ENCODE data around the gene ZNF362.

The ZNF362 gene

DNA sequence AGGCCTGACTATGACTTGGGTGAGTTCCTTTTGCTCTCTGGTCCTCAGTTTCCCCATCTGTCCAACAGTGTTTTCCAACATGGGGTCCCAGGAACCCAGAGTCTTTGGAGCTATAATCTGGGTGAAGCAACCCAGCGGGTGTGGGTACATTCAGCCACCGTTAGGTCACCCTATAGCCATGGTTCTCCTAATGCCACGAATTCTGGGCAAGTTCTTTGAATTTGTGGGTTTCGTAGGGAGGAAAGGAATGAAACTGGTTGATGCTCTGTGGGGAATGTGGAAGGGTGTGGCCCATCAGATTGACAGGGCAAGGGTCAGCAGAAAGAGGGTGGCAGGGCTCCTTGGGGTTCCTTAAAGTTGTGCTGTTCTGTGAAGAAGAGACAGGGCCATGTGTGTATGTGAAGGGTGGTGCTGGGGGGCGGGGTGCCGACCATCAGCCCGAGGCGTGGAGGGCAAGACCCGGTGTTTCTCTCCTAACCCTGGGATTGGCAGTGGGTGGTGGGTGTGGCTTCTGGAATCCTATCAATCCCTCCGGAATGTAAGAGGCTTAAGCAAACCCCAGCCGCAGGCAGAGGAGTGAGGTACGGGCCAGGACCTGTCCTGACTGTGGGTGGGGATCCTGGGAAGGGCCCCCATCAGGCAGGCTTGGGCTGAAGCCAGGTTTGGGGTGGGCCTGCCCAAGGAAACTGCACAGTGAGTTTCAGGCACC is 35.5 kb upstream of the ZNF362 start:
- TF ChIP-seq, protein P1, sequence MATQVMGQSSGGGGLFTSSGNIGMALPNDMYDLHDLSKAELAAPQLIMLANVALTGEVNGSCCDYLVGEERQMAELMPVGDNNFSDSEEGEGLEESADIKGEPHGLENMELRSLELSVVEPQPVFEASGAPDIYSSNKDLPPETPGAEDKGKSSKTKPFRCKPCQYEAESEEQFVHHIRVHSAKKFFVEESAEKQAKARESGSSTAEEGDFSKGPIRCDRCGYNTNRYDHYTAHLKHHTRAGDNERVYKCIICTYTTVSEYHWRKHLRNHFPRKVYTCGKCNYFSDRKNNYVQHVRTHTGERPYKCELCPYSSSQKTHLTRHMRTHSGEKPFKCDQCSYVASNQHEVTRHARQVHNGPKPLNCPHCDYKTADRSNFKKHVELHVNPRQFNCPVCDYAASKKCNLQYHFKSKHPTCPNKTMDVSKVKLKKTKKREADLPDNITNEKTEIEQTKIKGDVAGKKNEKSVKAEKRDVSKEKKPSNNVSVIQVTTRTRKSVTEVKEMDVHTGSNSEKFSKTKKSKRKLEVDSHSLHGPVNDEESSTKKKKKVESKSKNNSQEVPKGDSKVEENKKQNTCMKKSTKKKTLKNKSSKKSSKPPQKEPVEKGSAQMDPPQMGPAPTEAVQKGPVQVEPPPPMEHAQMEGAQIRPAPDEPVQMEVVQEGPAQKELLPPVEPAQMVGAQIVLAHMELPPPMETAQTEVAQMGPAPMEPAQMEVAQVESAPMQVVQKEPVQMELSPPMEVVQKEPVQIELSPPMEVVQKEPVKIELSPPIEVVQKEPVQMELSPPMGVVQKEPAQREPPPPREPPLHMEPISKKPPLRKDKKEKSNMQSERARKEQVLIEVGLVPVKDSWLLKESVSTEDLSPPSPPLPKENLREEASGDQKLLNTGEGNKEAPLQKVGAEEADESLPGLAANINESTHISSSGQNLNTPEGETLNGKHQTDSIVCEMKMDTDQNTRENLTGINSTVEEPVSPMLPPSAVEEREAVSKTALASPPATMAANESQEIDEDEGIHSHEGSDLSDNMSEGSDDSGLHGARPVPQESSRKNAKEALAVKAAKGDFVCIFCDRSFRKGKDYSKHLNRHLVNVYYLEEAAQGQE (IDR thresholded peaks at IDR 0.05; ENCODE audit: insufficient replicate concordance, low read depth): no peak
- TF ChIP-seq, protein P2, sequence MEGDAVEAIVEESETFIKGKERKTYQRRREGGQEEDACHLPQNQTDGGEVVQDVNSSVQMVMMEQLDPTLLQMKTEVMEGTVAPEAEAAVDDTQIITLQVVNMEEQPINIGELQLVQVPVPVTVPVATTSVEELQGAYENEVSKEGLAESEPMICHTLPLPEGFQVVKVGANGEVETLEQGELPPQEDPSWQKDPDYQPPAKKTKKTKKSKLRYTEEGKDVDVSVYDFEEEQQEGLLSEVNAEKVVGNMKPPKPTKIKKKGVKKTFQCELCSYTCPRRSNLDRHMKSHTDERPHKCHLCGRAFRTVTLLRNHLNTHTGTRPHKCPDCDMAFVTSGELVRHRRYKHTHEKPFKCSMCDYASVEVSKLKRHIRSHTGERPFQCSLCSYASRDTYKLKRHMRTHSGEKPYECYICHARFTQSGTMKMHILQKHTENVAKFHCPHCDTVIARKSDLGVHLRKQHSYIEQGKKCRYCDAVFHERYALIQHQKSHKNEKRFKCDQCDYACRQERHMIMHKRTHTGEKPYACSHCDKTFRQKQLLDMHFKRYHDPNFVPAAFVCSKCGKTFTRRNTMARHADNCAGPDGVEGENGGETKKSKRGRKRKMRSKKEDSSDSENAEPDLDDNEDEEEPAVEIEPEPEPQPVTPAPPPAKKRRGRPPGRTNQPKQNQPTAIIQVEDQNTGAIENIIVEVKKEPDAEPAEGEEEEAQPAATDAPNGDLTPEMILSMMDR (IDR thresholded peaks at IDR 0.05; ENCODE audit: insufficient read depth, low read length): no peak
- TF ChIP-seq POLR2AphosphoS5 (IDR thresholded peaks at IDR 0.05; ENCODE audit: low read depth) (no peak), SPI1 (IDR thresholded peaks at IDR 0.05; ENCODE audit: borderline replicate concordance, low read depth) (no peak), GABPA (IDR thresholded peaks at IDR 0.05; ENCODE audit: low read depth) (no peak)
- Histone ChIP-seq H3K4me3 (replicated peaks; ENCODE audit: insufficient read depth, low read length) (no peak overlapping the region), H3K27ac (replicated peaks) (no peak overlapping the region), H3K27me3 (ENCODE audit: insufficient read depth, poor library complexity, severe bottlenecking) (no peaks in the 10 kb centered on the region)
- no peak for DNase-seq (ENCODE audit: low read depth in 1 of 2, low spot score in 1 of 2)

GRCh38 chr1:33221385-33221758 is 34.9 kb upstream of the ZNF362 start:
- Histone ChIP-seq H3K27ac (replicated peaks) (no peak overlapping the region), H3K27me3 (ENCODE audit: insufficient read depth, poor library complexity, severe bottlenecking) (no peaks in the 10 kb centered on the region), H3K4me3 (replicated peaks; ENCODE audit: insufficient read depth, low read length) (no peak overlapping the region)
- TF ChIP-seq SPI1 (IDR thresholded peaks at IDR 0.05; ENCODE audit: borderline replicate concordance, low read depth): no peak
- DNase-seq (ENCODE audit: low read depth in 1 of 2, low spot score in 1 of 2): no peak

DNA sequence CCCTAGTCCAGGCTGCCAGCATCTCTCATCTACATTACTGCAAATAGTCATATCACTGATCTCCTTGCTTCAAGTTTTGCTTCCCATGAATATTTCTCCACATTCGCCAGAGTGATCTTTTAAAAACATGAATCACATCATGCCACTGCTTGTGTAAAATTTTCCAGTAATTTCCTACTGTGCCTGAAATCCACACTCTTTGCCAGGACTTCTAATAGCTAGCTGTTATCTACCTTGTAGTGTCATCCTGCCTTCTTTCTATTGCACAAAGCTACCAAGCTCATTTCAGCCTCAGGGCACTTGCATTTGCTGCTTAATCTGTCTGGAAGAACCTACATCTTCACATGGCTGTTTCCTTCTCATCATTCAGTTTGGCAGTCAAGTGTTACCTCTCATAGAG is 33.9 kb upstream of the ZNF362 start:
- no peak overlapping the region for H3K4me3 ChIP-seq (replicated peaks; ENCODE audit: insufficient read depth, low read length)
- no peaks in the 10 kb centered on the region for H3K27me3 ChIP-seq (ENCODE audit: insufficient read depth, poor library complexity, severe bottlenecking)
- TF ChIP-seq, protein P1 (IDR thresholded peaks at IDR 0.05; ENCODE audit: insufficient replicate concordance, low read depth): no peak
- TF ChIP-seq GABPA (IDR thresholded peaks at IDR 0.05; ENCODE audit: low read depth): no peak
- TF ChIP-seq SPI1 (IDR thresholded peaks at IDR 0.05; ENCODE audit: borderline replicate concordance, low read depth): no peak
- TF ChIP-seq, protein P2 (IDR thresholded peaks at IDR 0.05; ENCODE audit: insufficient read depth, low read length): no peak
- no peak for TF ChIP-seq POLR2AphosphoS5 (IDR thresholded peaks at IDR 0.05; ENCODE audit: low read depth)
- H3K27ac ChIP-seq (replicated peaks): no peak overlapping the region
- no peak for DNase-seq (ENCODE audit: low read depth in 1 of 2, low spot score in 1 of 2)

GRCh38 chr1:33224166-33224707 is 32.1 kb upstream of the ZNF362 start:
- Histone ChIP-seq H3K27ac (replicated peaks) (no peak overlapping the region), H3K4me3 (replicated peaks; ENCODE audit: insufficient read depth, low read length) (no peak overlapping the region)

More at GRCh38 chr1:33224166-33224707, 32.1 kb upstream of the ZNF362 start:
- DNase-seq (ENCODE audit: low read depth in 1 of 2, low spot score in 1 of 2): no peak
- H3K27me3 ChIP-seq (ENCODE audit: insufficient read depth, poor library complexity, severe bottlenecking): no peaks in the 10 kb centered on the region
- TF ChIP-seq POLR2AphosphoS5 (IDR thresholded peaks at IDR 0.05; ENCODE audit: low read depth): no peak
- TF ChIP-seq GABPA (IDR thresholded peaks at IDR 0.05; ENCODE audit: low read depth): no peak
- TF ChIP-seq SPI1 (IDR thresholded peaks at IDR 0.05; ENCODE audit: borderline replicate concordance, low read depth): no peak
- TF ChIP-seq, protein P1 (IDR thresholded peaks at IDR 0.05; ENCODE audit: insufficient replicate concordance, low read depth): no peak

Data from HL-60 (cell line).